NCI-H2196 treated with DMSO at 0.1 percent for 48 hours (cell line): ENCODE data around the gene CCDC6.
"Not testable (repeated sequence)": the region's sequence is repeated elsewhere in the genome, so short reads cannot be mapped to it uniquely, and the experiment has no call there.

Experiments used
- DNase-seq: peaks from one replicate; lab custom pipeline; 2025; ENCODE audit not compliant: unreplicated experiment; lab: John Stamatoyannopoulos, UW

Gene CCDC6

GRCh38 chr10:59812519-59813122 lies 93.7 kb downstream of the CCDC6 start:
- no peak for DNase-seq

- no peak for DNase-seq
Observed at GRCh38 chr10:59809644-59809974, 96.7 kb downstream of the CCDC6 start.

GRCh38 chr10:59808896-59809643 lies 97.3 kb downstream of the CCDC6 start:
- no peak for DNase-seq

GRCh38 chr10:59807629-59808620 lies 98.4 kb downstream of the CCDC6 start:
- no peak for DNase-seq

- DNase-seq = no peak
Observed at GRCh38 chr10:59805014-59805413, 101.3 kb downstream of the CCDC6 start.

GRCh38 chr10:59804220-59804619 lies 102.1 kb downstream of the CCDC6 start:
- no peak for DNase-seq

- no peak for DNase-seq
Observed at GRCh38 chr10:59803714-59804113, 102.6 kb downstream of the CCDC6 start.

- no peak for DNase-seq
Observed at GRCh38 chr10:59801171-59801570, 105.2 kb downstream of the CCDC6 start.

GRCh38 chr10:59799421-59799820 lies 106.9 kb downstream of the CCDC6 start:
- DNase-seq = no peak

GRCh38 chr10:59793919-59794318 lies 112.4 kb downstream of the CCDC6 start:
- DNase-seq = no peak

- no peak for DNase-seq
Observed at GRCh38 chr10:59792812-59793211, 113.5 kb downstream of the CCDC6 start.

- DNase-seq = no peak
Observed at GRCh38 chr10:59791601-59792000, 114.8 kb downstream of the CCDC6 start.

- DNase-seq = not testable (repeated sequence)
Observed at GRCh38 chr10:59790080-59790479, 116.3 kb downstream of the CCDC6 start.

GRCh38 chr10:59788914-59789313 lies 117.4 kb downstream of the CCDC6 start:
- not testable (repeated sequence) for DNase-seq

- not testable (repeated sequence) for DNase-seq
Observed at GRCh38 chr10:59787032-59787431, 119.3 kb downstream of the CCDC6 start.

GRCh38 chr10:59785476-59785875 lies 120.9 kb downstream of the CCDC6 start:
- DNase-seq = not testable (repeated sequence)

- no peak for DNase-seq
Observed at GRCh38 chr10:59781511-59781910, 124.8 kb downstream of the CCDC6 start.

- DNase-seq = no peak
Observed at GRCh38 chr10:59779756-59780533, 126.4 kb downstream of the CCDC6 start.

GRCh38 chr10:59774451-59774850 lies 131.9 kb downstream of the CCDC6 start:
- no peak for DNase-seq

- DNase-seq = no peak
Observed at GRCh38 chr10:59773088-59773487, 133.3 kb downstream of the CCDC6 start.
